IPS-NIHi7 (cell line): ENCODE results near the gene ITPKC.
A peak's percentile ranks its signal among the peaks of the same experiment; 100 is the strongest.

Source experiments
- DNase-seq: peaks from one replicate; pipeline ENCODE4 v3.0.0; 2012; ENCODE audit warnings: mixed read lengths; ENCODE audit errors: extremely low spot score

The ITPKC gene

GRCh38 chr19:40716482-40717324, at the start of gene ITPKC, which contains the start of gene COQ8B:
Gene ITPKC (plus strand): TSS chr19:40717112. CDS start chr19:40717136, 24 bp downstream.
Gene COQ8B (minus strand): TSS chr19:40716886. CDS start chr19:40714632, 2,254 bp downstream.
- DNase-seq: peak; percentile 96

GRCh38 chr19:40667602-40668001, 49.3 kb upstream of the ITPKC start:
- no peak for DNase-seq

GRCh38 chr19:40668991-40669614, 47.8 kb upstream of the ITPKC start:
- no peak for DNase-seq

GRCh38 chr19:40671404-40671803, 45.5 kb upstream of the ITPKC start:
- DNase-seq: no peak

GRCh38 chr19:40672038-40672437, 44.9 kb upstream of the ITPKC start:
- no peak for DNase-seq

GRCh38 chr19:40672573-40673299, 44.2 kb upstream of the ITPKC start:
- DNase-seq: no peak

GRCh38 chr19:40673397-40673796, 43.5 kb upstream of the ITPKC start:
- no peak for DNase-seq

- no peak for DNase-seq
These were observed 42.6 kb upstream of the ITPKC start for GRCh38 chr19:40674291-40674690.

GRCh38 chr19:40677156-40677555, 39.8 kb upstream of the ITPKC start:
- DNase-seq: no peak

GRCh38 chr19:40681039-40681438, 35.9 kb upstream of the ITPKC start:
- DNase-seq: no peak

GRCh38 chr19:40682431-40682964, 34.4 kb upstream of the ITPKC start:
- DNase-seq: no peak

GRCh38 chr19:40683437-40683836, 33.5 kb upstream of the ITPKC start:
- no peak for DNase-seq

- no peak for DNase-seq
These were observed 32.6 kb upstream of the ITPKC start for GRCh38 chr19:40684280-40684679.

GRCh38 chr19:40685016-40685526, 31.8 kb upstream of the ITPKC start:
- no peak for DNase-seq

- DNase-seq: no peak
These were observed 31.3 kb upstream of the ITPKC start for GRCh38 chr19:40685563-40685962.

- DNase-seq: no peak
These were observed 29.9 kb upstream of the ITPKC start for GRCh38 chr19:40686882-40687524.

- no peak for DNase-seq
These were observed 29.3 kb upstream of the ITPKC start for GRCh38 chr19:40687525-40688016.

- DNase-seq: no peak
These were observed 28.6 kb upstream of the ITPKC start for GRCh38 chr19:40688309-40688708.

- DNase-seq: no peak
These were observed 27.9 kb upstream of the ITPKC start for GRCh38 chr19:40688987-40689338.

GRCh38 chr19:40689339-40690049, 27.4 kb upstream of the ITPKC start:
- peak; percentile 35 for DNase-seq
